GF-D8 (cell line): Measurements from ENCODE around the gene FADS1.

Experiments used
- DNase-seq: peaks from one replicate; lab custom pipeline; 2025; lab: John Stamatoyannopoulos, UW

FADS1 gene

DNA sequence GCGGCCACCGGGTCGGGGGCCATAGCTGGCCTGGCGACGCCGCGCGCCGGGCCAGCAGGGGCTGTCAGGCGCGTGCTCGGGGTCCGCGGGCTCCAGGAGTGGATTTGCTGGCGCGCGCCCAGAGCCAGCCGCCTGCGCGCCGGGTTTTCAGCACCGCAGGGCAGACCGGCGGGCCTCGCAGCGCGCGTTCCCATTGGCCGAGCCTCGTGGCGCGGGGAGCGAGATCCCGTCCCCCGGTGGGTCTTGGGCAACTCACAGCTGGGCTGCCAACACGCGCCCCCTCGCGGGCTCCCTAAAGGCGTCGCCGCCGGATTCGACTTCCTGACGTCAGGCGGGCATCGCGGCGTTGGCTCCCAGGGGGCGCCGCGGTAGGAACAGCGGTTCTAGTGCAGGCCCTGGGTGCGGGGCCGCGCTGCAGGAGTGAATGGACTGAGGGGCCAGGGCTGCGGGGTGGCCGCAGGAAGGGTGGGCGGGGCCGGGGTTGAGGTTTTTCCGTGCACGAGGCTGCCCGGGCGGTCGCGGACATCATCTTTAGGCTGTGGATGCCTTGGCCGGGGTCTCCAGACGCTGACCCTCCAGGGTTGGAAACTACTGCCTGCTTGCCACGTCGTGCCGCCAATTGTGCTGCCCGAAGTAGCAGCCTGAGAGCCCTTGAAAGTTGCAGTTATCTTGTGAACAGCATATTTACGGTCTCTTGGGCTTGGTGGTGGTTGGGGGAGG, at the start of gene FADS1:
FADS1 (minus strand) TSS at position 268 of the 720 bp plus-strand sequence; CDS start at position 194, 74 bp downstream.
- DNase-seq = peak; percentile 88

DNA sequence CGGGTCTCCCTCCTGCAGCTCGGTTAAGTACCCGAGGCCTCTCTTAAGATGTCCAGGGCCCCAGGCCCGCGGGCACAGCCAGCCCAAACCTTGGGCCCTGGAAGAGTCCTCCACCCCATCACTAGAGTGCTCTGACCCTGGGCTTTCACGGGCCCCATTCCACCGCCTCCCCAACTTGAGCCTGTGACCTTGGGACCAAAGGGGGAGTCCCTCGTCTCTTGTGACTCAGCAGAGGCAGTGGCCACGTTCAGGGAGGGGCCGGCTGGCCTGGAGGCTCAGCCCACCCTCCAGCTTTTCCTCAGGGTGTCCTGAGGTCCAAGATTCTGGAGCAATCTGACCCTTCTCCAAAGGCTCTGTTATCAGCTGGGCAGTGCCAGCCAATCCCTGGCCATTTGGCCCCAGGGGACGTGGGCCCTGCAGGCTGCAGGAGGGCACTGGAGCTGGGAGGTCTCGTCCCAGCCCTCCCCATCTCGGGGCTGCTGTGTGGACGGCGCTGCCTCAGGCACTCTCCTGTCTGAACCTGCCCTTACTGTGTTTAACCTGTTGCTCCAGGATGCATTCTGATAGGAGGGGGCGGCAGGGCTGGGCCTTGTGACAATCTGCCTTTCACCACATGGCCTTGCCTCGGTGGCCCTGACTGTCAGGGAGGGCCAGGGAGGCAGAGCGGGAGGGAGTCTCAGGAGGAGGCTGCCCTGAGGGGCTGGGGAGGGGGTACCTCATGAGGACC, 49.6 kb upstream of the FADS1 start:
- no peak for DNase-seq

DNA sequence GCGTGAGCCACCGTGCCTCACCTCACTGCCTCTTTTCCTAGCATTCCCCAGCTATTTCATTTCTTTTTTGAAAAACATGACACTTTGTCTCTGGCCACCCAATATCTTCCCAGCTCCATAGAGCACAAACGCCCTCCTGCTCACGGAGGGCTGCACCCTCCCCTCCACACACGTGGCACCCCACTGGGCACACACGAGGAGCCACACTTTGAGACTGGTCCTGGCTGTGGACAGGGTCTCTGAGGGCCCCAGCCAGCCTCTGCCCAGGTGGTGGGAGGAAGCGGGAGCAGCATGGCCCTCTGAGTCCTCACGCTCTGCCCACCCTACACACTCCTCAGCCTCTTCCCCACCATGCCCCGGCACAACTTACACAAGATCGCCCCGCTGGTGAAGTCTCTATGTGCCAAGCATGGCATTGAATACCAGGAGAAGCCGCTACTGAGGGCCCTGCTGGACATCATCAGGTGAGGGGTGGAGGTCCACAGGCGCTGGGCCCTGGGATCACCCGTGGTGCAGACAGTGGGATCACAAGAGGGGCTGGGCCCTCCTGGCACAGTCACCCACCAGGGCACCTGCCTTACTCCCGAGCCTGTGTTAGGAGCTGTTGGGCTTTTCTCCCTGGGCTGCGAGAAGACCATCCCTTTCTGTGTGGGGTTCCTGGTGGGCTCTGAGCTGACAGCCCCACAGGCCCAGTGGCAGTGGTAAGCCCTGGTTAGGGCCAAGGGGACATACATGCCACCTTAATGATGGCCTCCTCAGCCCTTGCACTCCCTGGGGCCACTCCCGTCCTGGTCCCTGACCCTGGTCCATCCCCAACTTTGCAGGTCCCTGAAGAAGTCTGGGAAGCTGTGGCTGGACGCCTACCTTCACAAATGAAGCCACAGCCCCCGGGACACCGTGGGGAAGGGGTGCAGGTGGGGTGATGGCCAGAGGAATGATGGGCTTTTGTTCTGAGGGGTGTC, 48.3 kb upstream of the FADS1 start:
- DNase-seq = no peak

- DNase-seq = no peak
These were observed 46.8 kb upstream of the FADS1 start for GRCh38 chr11:61863548-61864081.

DNA sequence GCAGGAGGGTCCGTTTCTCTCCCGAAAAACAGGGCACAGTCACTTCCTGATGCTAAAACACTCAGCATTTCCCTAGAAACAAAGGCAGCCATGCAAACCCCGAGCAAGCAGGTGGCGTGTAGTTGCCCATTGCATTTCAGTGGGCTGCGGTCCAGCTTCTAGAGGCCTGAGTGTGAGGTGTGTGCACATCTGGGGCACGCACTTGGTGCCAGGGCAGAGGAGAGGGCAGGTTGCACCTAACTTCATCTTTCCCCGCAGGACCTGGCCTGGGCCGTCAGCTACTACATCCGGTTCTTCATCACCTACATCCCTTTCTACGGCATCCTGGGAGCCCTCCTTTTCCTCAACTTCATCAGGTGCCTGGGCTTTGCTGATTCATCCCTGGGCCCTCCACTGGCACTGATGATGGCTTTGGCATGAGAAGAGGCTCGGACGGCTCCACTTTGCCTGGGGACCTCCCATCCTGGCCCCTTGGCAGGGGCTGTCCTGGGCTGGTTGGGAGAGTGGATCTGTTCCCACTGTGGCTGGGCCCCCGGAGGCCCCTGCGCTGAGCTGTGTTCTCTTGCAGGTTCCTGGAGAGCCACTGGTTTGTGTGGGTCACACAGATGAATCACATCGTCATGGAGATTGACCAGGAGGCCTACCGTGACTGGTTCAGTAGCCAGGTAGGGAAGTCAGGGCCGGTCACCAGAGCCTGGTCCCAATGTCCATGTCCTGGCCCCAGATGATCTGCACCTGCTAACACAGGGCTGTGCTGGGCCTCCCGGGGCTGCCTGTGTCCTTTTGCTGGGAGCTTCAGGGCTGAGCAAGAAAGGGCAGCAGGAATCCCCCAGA, 46.1 kb upstream of the FADS1 start:
- DNase-seq = no peak

- DNase-seq = no peak
These were observed 44.8 kb upstream of the FADS1 start for GRCh38 chr11:61861634-61862033.

- DNase-seq = no peak
These were observed 43.5 kb upstream of the FADS1 start for GRCh38 chr11:61860054-61860903.

DNA sequence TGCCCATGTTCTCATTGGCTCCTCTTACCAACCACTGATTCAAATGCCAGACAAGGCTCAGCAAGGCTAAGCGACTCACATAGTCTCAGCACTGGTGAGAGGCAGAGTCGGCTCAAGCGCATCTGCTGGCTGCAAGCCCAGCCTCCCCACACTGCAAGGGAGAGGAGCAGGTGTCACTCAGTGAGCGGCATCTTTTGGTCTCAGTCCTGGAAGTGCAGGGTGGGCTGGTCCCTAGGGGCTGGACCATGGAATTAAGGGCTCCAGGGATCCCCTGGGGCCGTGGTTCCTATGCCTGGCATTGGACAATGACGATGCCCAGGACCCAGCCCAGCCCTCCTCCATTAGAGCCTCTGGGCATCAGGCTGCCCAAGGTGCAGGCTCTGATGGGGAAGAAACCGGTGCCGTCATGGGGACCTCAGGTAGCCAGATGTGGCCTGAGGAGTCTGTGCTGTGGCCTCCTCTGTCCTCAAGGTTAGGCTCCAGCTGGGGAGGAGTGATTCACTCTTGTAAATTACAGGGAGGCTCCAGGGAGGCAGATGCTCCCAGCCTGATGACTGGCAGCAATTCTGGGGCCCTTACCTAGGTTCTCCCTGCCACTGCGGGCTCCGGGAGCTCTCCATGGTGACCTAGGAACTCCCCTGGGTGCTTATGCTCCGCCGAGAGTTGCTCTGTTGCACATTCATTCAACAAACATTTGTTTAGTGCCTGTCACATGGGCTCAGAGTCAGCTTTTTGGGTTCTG, 39.3 kb upstream of the FADS1 start:
- no peak for DNase-seq

DNA sequence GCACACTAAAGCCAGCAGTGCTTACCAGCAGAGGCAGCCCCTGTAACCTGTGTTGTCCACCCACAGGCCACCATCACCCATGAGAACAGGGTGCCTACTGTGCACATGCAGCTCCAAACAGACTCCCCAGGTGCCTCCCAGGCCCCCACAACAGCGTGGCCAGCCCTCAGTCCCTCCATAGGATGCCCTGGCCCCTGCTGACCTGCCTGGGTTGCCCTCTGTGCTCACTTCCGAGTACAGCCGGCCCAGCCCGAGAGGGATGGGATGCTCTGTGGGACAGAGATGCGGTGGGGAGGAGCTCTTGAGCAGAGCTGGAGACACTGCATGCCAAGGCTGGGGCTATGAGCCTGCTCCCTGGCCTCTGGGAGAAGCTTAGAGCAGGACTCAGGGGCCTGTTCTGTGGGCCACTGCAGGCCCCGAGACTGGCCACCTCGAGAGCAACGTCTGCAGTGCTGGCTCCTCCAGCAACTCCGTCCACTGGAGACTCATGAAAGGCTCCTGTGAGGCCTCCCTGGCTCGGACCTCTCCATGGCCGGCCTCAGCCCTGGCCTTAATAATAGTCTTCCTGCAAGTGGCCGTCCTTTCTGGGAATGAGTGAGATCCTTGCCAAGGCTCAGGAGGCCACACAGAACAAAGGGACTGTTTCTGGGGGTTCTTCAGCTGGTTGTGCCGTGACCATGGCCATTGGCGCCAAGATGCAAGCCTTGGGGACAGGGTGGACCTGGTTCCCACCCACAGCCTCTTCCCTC, 38.3 kb upstream of the FADS1 start:
- DNase-seq = no peak

- no peak for DNase-seq
These were observed 37.5 kb upstream of the FADS1 start for GRCh38 chr11:61854206-61854895.

DNA sequence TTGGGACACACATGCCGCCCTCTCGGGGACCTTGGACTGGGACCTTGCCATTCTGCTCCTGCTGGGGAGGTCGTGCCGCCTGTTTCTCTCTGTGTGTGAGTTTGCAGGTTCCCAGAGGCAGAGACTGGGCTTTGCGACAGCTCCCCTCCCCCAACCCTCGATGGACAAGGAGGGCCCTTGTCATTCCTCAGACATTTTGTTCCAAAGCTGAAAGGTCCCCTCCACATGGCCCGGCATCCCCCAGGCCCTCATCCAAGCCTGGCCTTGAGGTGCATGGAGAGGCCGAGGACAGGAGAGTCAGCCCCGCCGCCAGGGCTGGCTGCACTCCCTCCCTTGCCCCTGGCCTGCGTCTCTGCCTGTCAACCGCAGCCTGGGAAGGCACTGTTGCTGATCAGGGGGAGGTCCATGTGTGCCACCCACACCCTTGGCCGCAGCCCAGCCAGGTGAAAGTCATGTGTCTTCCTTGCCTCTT, 36.9 kb upstream of the FADS1 start:
- no peak for DNase-seq

DNA sequence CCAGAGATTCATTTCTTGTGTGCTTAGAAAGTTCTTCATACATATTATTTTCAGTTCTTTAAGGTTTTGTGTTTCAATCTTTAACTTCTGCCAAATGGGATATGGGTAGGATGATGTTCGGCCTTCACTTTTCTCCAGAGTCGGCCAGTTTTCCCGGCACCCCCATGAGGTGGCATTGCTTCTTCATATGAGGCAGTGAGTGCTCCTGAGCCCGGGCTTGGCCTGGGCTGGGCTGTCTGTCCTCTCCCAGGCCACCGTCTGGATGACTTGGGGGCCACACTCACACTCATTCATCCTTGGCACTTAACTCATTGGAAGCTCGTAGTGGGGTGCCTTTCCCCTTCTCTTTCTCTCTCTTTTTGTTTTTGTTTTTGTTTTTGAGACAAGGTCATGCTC, 35.1 kb upstream of the FADS1 start:
- DNase-seq = no peak

- no peak for DNase-seq
These were observed 34.5 kb upstream of the FADS1 start for GRCh38 chr11:61851113-61851899.

- no peak for DNase-seq
These were observed 33.9 kb upstream of the FADS1 start for GRCh38 chr11:61850687-61851086.

DNA sequence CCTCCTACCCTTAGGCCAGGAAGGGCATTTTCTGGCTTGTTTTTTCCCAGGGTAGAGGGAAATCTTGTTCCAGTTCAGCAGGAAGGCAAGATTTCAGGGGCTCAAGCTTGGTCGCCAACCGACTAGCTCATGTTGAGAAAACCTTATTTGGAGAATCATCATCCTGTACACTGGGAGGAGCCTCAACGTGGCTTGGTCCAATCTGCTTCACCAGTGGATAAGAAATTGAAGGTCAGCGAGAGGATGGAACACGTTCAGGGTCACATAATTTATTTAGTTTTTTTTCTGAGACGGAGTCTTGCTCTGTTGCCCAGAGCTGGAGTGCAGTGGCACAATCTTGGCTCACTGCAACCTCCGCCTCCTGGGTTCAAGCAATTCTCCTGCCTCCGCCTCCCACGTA, 31.8 kb upstream of the FADS1 start:
- no peak for DNase-seq

DNA sequence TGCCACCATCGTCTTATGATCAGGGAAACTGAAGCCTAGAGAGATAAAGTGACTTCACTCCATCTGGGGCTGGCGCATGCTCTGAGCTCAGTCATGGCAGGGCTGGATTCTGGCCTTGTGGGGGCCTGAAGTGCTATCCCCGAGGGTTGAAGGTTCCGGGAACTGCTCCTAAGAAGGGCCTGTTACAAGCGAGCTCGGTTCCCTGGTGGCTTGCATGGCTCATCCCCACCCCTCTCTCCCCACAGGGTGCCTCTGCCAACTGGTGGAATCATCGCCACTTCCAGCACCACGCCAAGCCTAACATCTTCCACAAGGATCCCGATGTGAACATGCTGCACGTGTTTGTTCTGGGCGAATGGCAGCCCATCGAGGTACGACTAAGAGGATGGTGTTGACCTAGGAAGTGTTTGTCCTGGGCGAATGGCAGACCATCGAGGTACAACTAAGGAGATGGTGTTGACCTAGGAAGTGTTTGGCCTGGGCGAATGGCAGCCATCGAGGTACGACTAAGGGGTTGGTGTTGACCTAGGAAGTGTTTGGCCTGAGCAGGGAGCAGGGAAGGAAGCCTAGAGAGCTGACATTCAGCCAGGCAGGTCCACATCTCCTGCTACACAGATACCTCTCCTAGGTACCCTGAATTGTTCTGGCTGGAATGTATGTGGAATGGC, 31.2 kb upstream of the FADS1 start:
- no peak for DNase-seq
